NCI-H187 treated with DMSO at 0.1 percent for 48 hours (cell line): ENCODE data around the gene MED22.
A peak's percentile ranks its signal among the peaks of the same experiment; 100 is the strongest.

Experiments
- DNase-seq: peaks from one replicate; lab custom pipeline; 2025; lab: John Stamatoyannopoulos, UW

MED22 gene

GRCh38 chr9:133355881-133356357 lies 8.0 kb upstream of the MED22 start:
- no peak for DNase-seq

- no peak for DNase-seq
These were observed 6.8 kb upstream of the MED22 start for GRCh38 chr9:133354766-133355165.

DNA sequence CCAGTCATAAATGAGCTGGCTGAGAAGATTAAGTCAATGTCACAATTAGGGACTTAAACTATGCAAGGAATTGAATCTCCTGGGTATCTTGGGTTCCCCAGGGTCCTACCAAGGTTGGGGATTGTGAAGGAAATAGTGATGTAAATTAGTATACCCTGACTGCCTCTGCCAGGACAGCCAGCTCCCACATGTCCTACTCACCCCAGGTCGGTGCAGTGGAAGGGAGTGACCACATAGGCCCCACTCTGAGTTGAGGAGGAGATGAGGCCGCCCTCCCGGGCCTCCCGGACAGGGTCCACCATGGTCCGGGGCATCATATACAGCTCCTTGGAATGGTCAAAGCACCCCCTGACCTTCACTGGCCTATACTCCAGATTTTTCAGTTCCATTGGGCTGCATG lies 5.6 kb upstream of the MED22 start:
- DNase-seq, result no peak

DNA sequence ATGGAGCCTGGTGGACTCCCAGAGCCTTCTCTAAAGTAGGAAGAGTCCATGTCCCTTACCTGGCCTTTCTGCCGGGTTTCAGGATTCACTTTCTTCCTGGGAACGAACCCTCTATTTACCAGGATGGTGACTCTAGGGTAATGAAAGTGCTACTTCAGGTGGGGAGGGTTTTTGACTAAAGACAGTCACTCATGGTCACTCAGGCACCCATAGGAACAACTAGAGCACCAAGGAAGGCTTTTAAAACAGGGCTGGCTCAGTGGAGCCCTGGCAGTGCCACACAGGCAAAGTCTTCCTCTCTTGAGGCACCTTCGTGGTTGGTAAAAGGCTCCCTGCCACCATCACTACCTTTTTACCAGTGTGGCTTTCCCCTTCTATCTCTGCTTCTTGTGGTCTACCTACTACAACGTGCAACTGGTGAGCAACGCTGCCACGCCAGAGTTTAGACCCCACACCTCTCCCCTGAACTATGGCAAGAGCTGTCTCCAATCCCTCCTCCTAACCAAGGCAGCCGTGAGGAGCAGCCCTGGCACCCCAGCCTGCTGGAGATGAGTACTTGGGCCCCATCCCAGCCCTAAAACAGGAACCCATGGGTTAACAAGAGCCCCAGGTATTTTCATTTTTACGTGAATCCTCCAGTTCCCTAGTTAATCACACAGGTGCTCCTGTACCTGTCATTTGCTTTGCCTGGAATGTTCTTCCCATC lies 4.9 kb upstream of the MED22 start:
- DNase-seq, result no peak

DNA sequence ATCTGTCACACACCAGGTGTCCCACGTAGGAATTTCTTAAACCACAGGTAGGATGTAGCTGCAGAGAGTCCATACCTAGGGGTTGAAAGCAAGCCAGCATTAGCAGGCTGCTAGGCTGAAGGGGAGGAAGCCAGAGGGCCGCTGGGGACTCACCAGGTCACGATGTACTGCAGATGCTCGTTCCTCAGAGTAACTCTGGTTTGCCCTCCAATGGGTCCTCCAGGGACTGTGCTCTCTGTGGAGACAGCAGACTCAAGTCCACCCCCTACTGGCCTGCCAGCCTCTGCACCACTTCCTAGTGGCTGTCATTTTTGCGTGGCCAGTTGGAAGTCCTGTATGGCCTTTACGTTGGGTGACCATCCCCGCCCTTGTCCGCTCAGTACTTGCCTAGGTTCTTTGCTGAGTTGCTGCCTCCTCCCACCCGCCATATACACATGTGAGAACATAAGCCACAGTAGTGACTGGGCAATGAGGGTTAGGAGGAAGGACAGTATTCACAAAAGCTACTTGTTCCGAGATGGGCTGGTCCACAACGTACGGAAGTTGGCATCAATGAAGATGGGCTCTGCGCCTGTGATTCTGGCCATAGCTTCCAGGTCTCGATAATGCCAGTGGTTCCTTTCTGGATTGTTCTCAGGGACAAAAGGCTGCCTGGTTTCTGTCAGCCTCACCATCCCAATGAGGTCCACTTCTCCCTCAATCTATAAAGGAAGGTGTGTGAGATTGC lies 4.1 kb upstream of the MED22 start:
- DNase-seq, result no peak

GRCh38 chr9:133351526-133351907 lies 3.6 kb upstream of the MED22 start:
- no peak for DNase-seq

GRCh38 chr9:133349965-133350616 lies 2.2 kb upstream of the MED22 start:
- no peak for DNase-seq

- no peak for DNase-seq
These were observed 1.0 kb upstream of the MED22 start for GRCh38 chr9:133348718-133349573.

DNA sequence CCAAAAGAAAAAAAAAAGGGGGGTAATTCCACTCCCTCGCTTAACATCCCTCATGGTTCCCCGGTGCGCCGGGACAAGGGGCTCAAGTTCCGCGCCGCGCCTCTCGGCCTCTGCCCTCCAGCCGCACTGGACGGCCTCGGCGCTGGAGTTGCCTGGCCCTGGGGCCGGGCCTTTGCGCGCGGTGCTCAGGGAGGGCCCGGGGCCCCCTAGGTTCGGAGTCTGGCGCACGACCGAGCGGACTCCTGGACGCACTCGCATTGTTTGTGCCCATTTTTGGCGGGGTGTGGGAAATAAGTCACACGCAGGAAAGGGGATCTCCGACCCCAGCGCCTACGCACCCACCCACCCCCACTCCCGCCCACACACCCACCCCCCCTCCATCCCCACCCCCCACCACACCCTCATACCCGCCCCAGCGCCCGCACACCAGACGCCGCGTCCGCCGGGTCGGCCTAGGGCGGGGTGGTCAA lies 381 bp downstream of the MED22 start:
- DNase-seq, result no peak

DNA sequence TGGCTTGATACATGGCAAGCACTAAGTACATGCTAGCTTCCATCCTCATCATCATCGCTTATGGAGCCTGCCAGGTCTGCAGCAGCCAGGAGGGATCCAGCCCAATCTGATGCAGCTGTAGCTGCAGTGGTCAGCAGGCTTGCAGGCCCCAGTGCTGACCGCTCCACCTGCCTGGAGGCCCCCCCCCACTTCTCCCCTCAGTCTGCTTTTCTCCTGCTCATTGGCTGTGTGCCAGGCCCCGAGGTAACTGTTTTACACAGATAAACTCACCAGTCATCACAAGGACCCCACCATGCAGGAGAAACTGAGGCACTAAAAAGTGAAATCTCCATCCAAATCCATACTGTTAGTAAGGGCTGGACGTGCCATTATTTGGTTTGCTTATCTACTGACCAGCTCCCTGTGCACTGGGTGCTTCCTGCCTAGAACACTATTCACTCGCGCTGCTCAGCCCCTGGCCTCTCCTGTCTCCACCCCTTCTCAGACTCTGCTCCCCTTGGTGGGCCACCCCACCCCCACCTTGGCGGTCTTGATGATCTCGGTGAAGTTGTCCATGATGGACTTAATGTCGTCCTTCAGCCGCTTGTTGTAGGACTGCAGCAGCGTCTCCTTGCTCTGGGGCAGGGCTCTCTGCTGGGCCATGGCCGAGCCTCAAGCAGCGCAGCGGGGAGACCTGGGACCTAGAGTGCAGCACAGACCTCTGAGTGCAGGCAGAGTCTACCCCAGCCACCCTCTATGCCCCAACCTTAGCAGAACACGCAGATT lies 1.7 kb downstream of the MED22 start:
- DNase-seq, result no peak

DNA sequence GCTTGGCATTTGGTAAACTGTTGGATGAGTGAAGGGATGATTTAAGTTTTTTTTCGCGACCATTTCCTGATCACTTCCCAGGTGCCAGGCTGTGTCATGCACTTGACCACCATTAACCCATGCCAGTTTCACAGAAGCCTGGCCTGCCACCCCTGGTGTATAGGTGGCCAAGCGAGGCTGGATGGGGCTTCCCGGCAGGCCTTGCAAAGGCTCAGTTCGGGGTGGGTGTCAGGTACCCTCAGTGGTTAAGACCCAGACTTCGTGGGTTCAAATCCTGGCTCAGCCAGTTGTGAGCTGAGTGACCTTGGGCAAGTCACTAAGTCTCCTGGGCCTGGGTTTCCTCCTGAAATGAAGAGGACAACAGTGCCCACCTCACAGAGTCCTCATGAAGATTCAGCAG lies 2.3 kb downstream of the MED22 start:
- DNase-seq, result no peak

DNA sequence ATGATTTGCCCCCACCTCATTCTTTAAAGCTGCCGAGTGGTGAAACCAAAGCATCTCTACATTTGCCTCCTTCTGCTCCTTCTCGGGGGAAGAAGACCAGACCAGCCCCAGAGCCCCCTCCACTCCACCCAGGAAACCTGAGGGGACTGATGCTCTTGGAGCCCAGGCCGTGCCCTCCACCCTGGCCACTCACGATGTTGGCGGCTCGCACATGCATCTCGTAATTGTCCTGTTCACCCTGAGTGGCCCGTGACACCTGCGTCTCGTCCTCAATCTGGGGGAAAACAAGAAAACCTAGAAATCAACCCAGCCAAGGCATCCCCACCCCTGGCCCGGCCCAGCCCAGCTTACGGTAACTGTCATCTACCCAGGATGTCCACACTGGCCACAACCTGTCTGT lies 3.0 kb downstream of the MED22 start:
- DNase-seq, result no peak

DNA sequence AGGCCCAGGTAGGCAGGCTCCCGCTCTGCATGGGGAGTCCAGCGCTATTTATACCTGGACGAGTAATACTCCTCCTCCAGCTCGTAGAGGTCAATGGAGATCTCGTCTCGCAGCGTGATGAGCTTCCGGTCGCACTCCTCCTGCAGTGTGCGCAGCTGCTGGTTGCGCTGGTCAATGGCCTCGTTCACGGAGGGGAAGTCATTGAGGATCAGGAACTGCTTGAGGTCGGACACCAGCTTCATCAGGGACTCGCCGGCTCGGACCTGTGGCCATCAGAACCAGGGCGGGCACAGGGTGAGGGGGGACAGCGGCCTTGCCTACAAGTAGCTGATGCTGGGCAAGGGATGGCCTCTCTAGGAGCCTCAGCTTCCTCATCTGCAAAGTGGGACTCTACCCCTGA lies 3.9 kb downstream of the MED22 start:
- no peak for DNase-seq

DNA sequence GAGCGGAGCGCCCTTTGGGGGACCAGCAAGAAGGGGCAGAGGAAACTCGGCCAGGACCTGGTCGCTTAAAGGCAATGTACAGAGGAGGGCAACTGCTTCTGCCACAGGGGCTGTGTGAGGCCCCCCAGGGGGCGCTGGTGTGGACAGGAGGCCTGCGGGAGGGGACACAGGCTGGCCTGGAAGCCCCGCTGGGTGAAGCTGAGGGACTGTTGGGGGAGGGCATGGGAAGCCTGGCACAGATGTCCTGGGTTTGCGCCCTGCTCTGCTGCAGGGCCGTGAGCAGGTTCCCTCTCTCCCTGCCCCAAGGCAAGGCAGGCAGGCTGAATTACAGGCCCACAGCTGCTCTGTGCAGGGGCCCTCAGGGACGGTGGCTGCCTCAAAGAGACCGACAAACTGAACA lies 5.4 kb downstream of the MED22 start:
- DNase-seq, result no peak

GRCh38 chr9:133342069-133342406 lies 5.9 kb downstream of the MED22 start:
- DNase-seq, result no peak

DNA sequence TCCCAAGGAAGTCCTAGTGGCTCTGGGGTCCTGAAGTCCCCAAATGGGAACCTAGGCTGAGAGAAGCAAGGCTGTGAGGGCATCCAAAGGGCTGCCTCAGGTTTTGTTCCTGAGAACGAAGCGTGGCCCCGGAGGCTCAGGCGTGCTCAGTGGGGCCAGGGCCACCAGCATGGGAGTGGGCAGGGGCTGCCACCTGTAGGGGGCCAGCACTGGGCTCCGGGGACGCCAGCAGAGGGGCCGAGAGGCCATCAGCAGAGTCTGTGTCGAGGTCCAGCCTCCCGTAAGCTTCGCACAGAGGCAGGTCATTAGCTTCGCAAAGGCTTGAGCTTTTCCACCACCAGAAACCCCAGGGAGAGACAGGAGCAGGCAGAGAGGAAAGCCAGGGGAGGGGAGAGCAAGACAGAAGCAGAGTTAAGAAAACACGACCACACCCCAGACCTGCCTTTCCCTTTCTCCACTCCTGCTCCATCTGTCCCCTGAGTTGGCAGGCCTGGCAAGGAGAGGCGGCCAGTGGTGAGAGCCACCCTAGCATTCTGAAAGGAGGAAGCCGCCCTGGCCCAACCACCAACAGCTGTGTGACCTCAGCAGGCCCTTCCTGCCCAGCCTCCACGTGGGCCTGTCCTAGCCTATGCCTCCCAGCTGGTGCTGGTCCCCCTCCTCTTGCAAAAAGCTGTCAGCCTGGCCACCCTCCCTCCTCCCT lies 6.4 kb downstream of the MED22 start:
- no peak for DNase-seq

- DNase-seq, result no peak
These were observed 7.0 kb downstream of the MED22 start for GRCh38 chr9:133340916-133341315.

- no peak for DNase-seq
These were observed 7.7 kb downstream of the MED22 start for GRCh38 chr9:133340256-133340655.

- no peak for DNase-seq
These were observed 8.3 kb downstream of the MED22 start for GRCh38 chr9:133339641-133340040.

- DNase-seq, result peak; percentile 50
These were observed 11.8 kb downstream of the MED22 start, which contains the start of gene SURF6 for GRCh38 chr9:133335924-133336811. Gene SURF6 (minus strand): TSS chr9:133336188. CDS start chr9:133336132, 56 bp downstream.
